Embryonic facial prominence (tissue), 1 donor: ENCODE measurements around the gene C16orf89.

Source experiments
- DNase-seq: peaks from one replicate; pipeline ENCODE4 v3.0.0-alpha.2; 2016; ENCODE audit errors: extremely low spot score

C16orf89 gene

GRCh38 chr16:5003211-5003610, 62.5 kb downstream of the C16orf89 start:
- no peak for DNase-seq

GRCh38 chr16:5002699-5003143, 63.0 kb downstream of the C16orf89 start:
- DNase-seq, result no peak

- no peak for DNase-seq
Observed at GRCh38 chr16:5001986-5002385, 63.8 kb downstream of the C16orf89 start.

- no peak for DNase-seq
Observed at GRCh38 chr16:5001571-5001970, 64.2 kb downstream of the C16orf89 start.

GRCh38 chr16:5000573-5001001, 65.2 kb downstream of the C16orf89 start:
- no peak for DNase-seq

GRCh38 chr16:4994719-4995434, 70.9 kb downstream of the C16orf89 start:
- DNase-seq, result no peak
